HG03175 (cell line): ENCODE measurements around the gene EML6.

Experiments
- ATAC-seq: cut with Tn5 transposase; IDR thresholded peaks from one replicate; pipeline ENCODE4 v1.9.1; 2021; ENCODE audit warnings: mild to moderate bottlenecking, moderate library complexity; ENCODE audit not compliant: unreplicated experiment

Gene EML6

DNA sequence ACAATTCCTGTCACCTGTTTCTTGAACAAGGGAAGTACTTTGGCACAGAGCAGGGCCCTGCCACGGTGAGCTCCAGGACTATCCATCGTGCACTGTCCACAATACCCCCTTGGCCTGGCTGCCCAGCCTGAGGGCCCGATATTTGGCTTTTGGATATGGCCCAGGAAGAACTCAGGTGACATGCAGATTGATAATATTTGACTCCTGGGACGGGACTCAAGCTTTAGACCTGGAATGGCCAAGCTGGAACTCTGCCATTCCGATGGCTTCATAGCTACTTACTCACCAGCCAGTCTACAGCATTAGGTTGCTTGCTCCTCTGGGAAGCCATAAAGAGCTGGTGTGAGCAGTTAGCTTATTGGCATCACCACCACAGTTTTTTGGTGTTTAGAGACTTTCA, 26.6 kb downstream of the EML6 start:
- no peak for ATAC-seq

DNA sequence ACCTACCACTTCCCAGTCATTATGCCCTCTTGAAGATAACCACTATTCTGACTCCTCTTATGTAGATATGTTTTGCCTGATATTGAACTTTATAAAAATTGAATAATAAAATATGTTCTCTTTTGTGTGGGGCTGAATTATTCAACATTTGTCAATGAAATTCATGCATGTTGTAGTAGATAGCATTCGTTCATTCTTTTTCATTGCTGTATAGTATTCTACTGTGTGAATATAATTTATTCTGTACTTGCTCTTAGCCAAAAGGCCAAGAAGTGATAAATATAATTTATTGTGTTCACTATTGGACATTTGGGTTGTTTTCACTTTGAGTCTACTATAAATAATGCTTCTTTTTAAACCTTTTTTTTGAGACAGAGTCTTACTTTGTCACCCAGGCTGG, 29.0 kb downstream of the EML6 start:
- no peak for ATAC-seq

DNA sequence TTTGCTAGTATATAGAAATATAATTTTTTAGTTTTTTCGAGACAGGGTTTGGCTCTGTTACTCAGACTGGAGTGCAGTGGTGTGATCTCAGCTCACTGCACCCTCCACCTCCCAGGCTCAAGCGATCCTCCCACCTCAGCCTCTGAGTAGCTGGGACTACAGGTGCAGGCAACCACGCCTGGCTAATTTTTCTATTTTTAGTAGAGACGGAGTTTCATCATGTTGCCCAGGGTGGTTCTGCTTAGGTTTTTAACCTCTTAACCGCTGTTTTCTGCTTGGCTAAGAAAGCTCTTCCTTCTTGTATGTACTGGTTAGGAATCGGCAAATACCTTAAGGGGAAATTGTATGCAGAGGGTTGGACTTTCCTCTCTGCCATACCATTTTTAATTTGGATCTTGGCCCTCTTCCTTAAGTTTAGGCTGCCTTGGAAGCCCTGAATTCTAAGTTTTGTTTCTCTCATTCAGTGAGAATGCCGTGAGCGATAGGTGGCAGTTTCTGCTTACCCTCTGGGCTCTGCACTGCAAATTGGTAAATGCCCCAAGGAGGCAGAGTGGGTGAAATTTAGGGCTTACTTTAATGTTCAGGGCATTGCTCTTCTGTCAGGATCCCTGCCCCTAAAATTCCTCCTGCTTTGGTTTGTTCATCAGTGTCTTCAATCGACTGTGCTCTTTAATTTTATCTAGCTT, 32.3 kb downstream of the EML6 start:
- ATAC-seq: peak; percentile 60

- ATAC-seq: no peak
These were observed 34.0 kb downstream of the EML6 start for GRCh38 chr2:54757500-54757899.

GRCh38 chr2:54758951-54759350, 35.5 kb downstream of the EML6 start:
- no peak for ATAC-seq

GRCh38 chr2:54760310-54760709, 36.8 kb downstream of the EML6 start:
- no peak for ATAC-seq

- no peak for ATAC-seq
These were observed 40.3 kb downstream of the EML6 start for GRCh38 chr2:54763636-54764291.

GRCh38 chr2:54767921-54768320, 44.5 kb downstream of the EML6 start:
- ATAC-seq: no peak

GRCh38 chr2:54768772-54769428, 45.4 kb downstream of the EML6 start:
- no peak for ATAC-seq

DNA sequence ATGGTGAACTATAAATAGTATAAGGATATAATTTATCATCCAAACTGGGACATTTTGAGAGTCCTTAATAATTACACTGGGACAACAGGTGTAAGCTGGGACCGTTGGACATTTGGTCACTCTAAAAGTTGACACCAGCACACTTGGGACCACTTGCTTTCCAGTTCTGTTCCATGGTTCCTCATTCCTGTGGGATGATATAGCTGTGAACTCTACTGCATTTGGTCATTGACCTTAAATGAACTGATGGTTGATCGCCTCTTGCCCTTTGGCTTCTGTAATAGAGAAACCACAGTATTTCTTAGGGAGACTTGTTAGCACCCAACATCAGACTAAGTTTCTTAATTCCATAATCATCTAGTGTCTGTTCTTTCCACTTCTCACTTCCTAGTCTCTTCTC, 46.7 kb downstream of the EML6 start:
- ATAC-seq: no peak

DNA sequence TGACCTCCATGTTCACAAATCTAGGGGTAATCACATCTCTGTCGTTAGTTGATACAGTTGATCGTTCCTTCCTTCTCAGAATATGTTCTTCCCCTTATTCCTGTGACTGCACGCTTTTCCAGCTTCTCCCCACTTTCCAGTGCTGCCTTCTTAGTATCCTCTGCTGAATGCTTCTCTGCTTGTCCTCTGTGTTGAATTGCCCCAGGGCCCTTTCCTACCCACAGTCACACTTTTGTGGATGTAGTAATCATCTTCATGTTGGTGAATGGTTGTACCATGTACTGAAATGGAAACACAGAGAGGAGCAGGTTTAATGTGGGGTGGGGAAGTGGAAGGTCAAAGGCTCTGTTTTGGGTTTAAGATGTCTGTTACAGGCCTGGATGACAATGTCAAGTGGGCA, 47.2 kb downstream of the EML6 start:
- ATAC-seq: no peak

- ATAC-seq: no peak
These were observed 47.9 kb downstream of the EML6 start for GRCh38 chr2:54771166-54771885.

DNA sequence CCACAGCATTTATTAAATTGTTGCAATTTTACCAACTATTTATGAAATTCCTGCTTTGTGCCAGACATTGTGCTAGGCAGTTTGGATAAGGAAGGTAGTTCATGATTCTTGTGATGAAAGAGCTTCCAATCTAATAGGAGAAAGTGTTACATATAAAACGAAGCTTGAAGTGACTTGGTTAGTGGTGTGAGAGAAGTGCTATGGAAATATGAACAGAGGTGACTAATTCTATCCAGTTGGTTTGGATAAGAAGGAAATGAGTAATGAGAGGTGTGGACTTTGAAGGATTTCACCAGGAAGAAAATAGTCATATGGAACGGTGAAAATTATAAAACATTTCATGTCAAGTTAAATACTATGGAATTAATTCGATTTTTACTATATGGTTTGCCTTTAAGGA, 48.6 kb downstream of the EML6 start:
- ATAC-seq: no peak

- ATAC-seq: no peak
These were observed 49.1 kb downstream of the EML6 start for GRCh38 chr2:54772531-54772930.

DNA sequence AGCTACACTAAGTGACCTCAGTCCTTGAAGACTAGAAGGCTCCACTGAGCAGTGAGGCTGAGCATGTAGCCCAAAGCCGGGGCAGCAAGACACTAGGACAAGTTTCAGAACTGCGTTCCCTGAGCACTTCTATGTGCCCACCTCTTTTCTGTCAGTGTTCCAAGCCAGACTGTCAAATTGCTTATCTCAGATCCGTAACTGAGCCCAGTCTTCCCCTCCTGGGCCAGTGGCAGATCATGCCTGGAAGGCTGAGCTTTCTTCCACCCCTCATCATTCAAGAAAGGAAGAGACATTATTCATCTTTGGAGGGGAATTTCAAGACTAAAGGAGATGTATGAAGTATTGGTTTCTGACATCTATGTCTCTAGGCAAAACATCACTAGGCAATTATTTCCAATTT, 49.8 kb downstream of the EML6 start:
- no peak for ATAC-seq

- no peak for ATAC-seq
These were observed 50.4 kb downstream of the EML6 start for GRCh38 chr2:54773838-54774237.

DNA sequence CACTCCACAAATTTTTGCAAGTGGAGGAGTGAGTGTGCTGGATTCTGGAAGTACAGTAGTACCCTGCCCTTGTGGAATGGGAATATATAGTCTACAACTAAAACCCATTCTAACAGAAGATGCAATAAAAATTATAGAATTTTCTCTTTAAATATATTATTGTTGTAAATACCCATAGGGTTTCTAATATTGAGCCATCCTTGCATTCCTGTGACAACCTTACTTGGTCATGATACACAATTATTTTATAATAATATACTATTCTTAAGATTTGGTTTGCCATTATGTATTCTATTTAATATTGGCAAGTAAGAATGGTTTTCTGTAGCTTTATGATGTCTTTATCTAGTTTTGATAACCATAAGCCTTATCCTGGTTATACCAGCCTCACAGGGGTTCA, 52.2 kb downstream of the EML6 start:
- no peak for ATAC-seq

DNA sequence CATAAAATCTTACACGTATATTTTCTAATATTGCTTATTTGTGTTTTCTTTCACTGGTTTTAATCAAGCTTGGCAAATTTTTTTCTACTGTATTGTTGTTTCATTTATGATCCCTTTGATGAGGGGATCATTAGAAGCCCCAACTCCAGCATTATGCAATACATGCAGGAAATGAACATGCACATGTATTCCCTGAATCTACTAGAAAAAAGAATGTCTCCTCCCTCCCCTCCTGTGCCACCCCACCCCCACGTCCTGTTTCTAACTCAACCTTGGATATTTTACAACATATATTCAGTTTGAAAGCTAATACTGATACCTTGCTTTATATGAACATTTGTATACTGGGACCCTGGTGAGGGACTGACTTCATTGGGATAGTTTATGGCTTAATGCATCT, 53.0 kb downstream of the EML6 start:
- no peak for ATAC-seq

DNA sequence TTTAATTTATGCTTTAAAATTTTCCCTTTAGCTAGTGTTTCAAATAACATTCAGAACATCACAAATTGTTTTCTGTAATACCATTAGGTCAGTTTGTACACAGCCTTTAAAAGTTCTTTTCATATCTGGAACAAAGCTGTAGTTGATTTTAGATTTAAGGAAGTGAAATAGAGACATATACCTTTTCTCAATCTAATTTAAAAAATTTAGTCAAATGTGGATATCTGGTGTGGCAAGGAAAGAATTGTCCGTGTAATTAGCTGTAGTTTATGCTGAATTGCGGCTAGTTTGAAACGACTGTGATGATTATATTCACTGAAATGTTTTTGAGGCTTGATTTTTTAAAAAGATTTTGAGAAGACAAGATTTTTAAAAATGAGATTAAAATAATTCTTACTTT, 59.9 kb downstream of the EML6 start:
- no peak for ATAC-seq

DNA sequence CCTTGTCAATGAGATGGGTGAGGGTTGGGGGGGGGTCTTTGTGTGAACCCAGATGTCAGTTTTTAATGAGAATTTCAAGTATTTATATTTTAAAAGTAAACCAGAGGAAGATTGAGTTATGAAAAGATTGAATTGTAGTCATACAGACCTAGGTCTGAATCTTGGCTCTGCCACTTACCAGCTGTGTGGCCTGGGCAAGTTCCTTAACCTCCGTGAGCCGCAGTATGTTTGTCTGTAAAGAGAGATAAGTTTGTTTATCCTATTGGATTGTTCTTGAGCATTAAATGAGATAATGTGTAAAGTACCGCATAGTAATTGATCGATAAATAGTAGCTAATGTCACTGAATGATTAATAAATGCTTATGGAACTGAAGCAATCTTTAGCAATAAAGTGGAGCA, 63.8 kb downstream of the EML6 start:
- no peak for ATAC-seq

DNA sequence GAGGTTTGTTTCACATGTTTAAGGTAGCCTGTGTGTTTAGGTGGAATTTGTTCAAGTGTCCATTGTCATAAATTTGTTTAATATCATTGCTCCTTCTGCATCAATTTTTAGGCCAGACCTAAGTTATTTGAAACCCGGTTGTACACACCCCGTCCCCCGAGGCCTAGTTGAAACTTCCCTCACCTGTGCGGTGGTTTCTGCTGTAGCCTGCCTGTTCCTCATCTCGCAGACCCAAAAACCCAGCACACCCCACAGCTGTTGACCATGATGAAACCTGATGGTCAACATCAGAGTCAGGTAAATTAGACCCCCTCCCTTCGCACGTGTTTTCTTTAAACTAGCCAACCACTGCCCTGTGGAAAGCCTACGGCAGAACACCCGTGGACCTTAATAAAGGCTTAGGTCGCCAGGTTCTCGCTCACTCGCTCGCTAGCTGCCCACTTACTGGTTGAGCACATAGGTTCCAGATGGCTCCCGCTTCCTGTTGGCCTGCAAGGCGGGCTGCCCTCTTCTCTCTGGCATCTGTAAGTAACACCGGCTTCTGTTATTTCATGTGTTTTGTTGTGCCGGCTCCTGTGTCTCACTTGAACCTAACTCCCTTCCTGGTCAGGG, 64.4 kb downstream of the EML6 start:
- no peak for ATAC-seq
